HCT116 (cell line): ENCODE measurements around the gene IQCB1. TPM values are rescaled to one million over a fixed set of nuclear protein-coding genes. Genes with fewer than 3 reads are reported as not detected.

Source experiments
- CBX3 ChIP-seq: IDR thresholded peaks from 2 replicates; pipeline ENCODE4 v1.6.1; 2012; ENCODE audit warnings: low read depth
- JUND ChIP-seq: IDR thresholded peaks from 2 replicates; pipeline ENCODE4 v1.6.1; 2012
- POLR2AphosphoS5 ChIP-seq: IDR thresholded peaks from 2 replicates; pipeline ENCODE4 v1.6.1; 2011; ENCODE audit warnings: mild to moderate bottlenecking, low read depth, low read length, moderate library complexity
- RAD21 ChIP-seq: IDR thresholded peaks from 2 replicates; pipeline ENCODE4 v1.6.1; 2012; ENCODE audit warnings: low read depth, mild to moderate bottlenecking
- REST ChIP-seq: IDR thresholded peaks from 2 replicates; pipeline ENCODE4 v1.6.1; 2012; ENCODE audit warnings: low read depth
- YY1 ChIP-seq: IDR thresholded peaks from 2 replicates; pipeline ENCODE4 v1.6.1; 2011; ENCODE audit warnings: low read length, low read depth, moderate library complexity, mild to moderate bottlenecking; ENCODE audit not compliant: insufficient replicate concordance; ENCODE audit errors: extremely low read depth
- ZFX ChIP-seq: fragments of 450-650 bp; IDR thresholded peaks from 2 replicates; pipeline ENCODE4 v1.6.1; 2017
- total RNA-seq: library from RNA; stranded (reverse); gene quantifications from one replicate; pipeline ENCODE4 v1.2.1, GENCODE V29; 2021; ENCODE audit not compliant: unreplicated experiment

The IQCB1 gene
- total RNA-seq, 1 experiment from 2014 or later = 22.2 TPM

- TF ChIP-seq REST (no peak), YY1 (no peak), JUND (no peak), CBX3 (no peak), ZFX (no peak), POLR2AphosphoS5 (no peak), RAD21 (no peak)
These were observed 114.7 kb downstream of the IQCB1 start (continued) for GRCh38 chr3:121720163-121720562.

Other genes starting within 250 kb of the IQCB1 start
- gene FBXO40, start 241.7 kb downstream of the IQCB1 start, total RNA-seq = not detected
- gene HCLS1, start 174.2 kb downstream of the IQCB1 start, total RNA-seq = 1.6 TPM
- 31.3 TPM for gene GOLGB1, start 85.3 kb downstream of the IQCB1 start, total RNA-seq
- gene EAF2, start 149 bp upstream of the IQCB1 start, total RNA-seq = 4.4 TPM
- 0.96 TPM for gene SLC15A2, start 59.3 kb upstream of the IQCB1 start, total RNA-seq
- gene ILDR1, start 187.2 kb upstream of the IQCB1 start, total RNA-seq = 2.9 TPM
- not detected for gene CD86, start 220.3 kb upstream of the IQCB1 start, total RNA-seq